T-helper 2 cell treated with Interferon-gamma antibody and Interleukin-4, amounts not matched to agents 5 μg/mL and 100 μg/mL, for 36 hours (primary cell): ENCODE data around the gene B3GALNT1.
A peak's percentile ranks its signal among the peaks of the same experiment; 100 is the strongest.
"Not testable (repeated sequence)": the region's sequence is repeated elsewhere in the genome, so short reads cannot be mapped to it uniquely, and the experiment has no call there.

Source experiments
- DNase-seq: peaks from one replicate; pipeline ENCODE4 v3.0.0; 2021; ENCODE audit warnings: low spot score
- H3K27ac Mint-ChIP-seq: one replicate; pipeline ENCODE4 v1.8.0; 2021; ENCODE audit warnings: mild to moderate bottlenecking, mixed read lengths
- H3K27me3 Mint-ChIP-seq: one replicate; pipeline ENCODE4 v1.8.0; 2021; ENCODE audit warnings: low read depth, mixed read lengths
- H3K36me3 Mint-ChIP-seq: one replicate; pipeline ENCODE4 v1.8.0; 2021; ENCODE audit warnings: low read depth, mixed read lengths
- H3K4me1 Mint-ChIP-seq: one replicate; pipeline ENCODE4 v1.8.0; 2021; ENCODE audit warnings: low read depth, mixed read lengths
- H3K4me3 Mint-ChIP-seq: one replicate; pipeline ENCODE4 v1.8.0; 2022; ENCODE audit warnings: mild to moderate bottlenecking, moderate library complexity, mixed read lengths
- H3K9me3 Mint-ChIP-seq: one replicate; pipeline ENCODE4 v1.8.0; 2021; ENCODE audit warnings: mixed read lengths

Gene B3GALNT1

GRCh38 chr3:161069511-161070251, 35.5 kb downstream of the B3GALNT1 start:
- Mint-ChIP-seq H3K27me3 (peaks cover 11% of the 10 kb centered on the region), H3K27ac (no peak overlapping the region), H3K36me3 (peaks cover 1% of the 10 kb centered on the region), H3K4me1 (peaks cover 31% of the 10 kb centered on the region), H3K4me3 (no peak overlapping the region), H3K9me3 (no peaks in the 10 kb centered on the region)
- no peak for DNase-seq

- peaks cover 1% of the 10 kb centered on the region for H3K36me3 Mint-ChIP-seq
- H3K4me1 Mint-ChIP-seq: peaks cover 23% of the 10 kb centered on the region
- no peak for DNase-seq
- peaks cover 2% of the 10 kb centered on the region for H3K27me3 Mint-ChIP-seq
- H3K4me3 Mint-ChIP-seq: no peak overlapping the region
- no peaks in the 10 kb centered on the region for H3K9me3 Mint-ChIP-seq
- no peak overlapping the region for H3K27ac Mint-ChIP-seq
Measured at GRCh38 chr3:161067335-161067734, 37.8 kb downstream of the B3GALNT1 start.

GRCh38 chr3:161066930-161067329, 38.2 kb downstream of the B3GALNT1 start:
- peaks cover 2% of the 10 kb centered on the region for H3K27me3 Mint-ChIP-seq
- peaks cover 1% of the 10 kb centered on the region for H3K36me3 Mint-ChIP-seq
- no peak overlapping the region for H3K27ac Mint-ChIP-seq
- peaks cover 20% of the 10 kb centered on the region for H3K4me1 Mint-ChIP-seq
- H3K4me3 Mint-ChIP-seq: no peak overlapping the region
- H3K9me3 Mint-ChIP-seq: no peaks in the 10 kb centered on the region
- no peak for DNase-seq

- Mint-ChIP-seq H3K36me3 (no peaks in the 10 kb centered on the region), H3K9me3 (no peaks in the 10 kb centered on the region), H3K4me1 (peaks cover 6% of the 10 kb centered on the region), H3K27ac (no peak overlapping the region), H3K27me3 (peaks cover 9% of the 10 kb centered on the region), H3K4me3 (no peak overlapping the region)
- DNase-seq: no peak
Measured at GRCh38 chr3:161064413-161064812, 40.7 kb downstream of the B3GALNT1 start.

GRCh38 chr3:161054860-161055604, 50.1 kb downstream of the B3GALNT1 start:
- no peak for DNase-seq
- H3K27ac Mint-ChIP-seq: no peak overlapping the region
- H3K36me3 Mint-ChIP-seq: no peaks in the 10 kb centered on the region
- no peaks in the 10 kb centered on the region for H3K4me1 Mint-ChIP-seq
- H3K4me3 Mint-ChIP-seq: no peak overlapping the region
- H3K9me3 Mint-ChIP-seq: no peaks in the 10 kb centered on the region
- peaks cover under 1% of the 10 kb centered on the region for H3K27me3 Mint-ChIP-seq

- Mint-ChIP-seq H3K4me3 (no peak overlapping the region), H3K9me3 (no peaks in the 10 kb centered on the region)
Measured at GRCh38 chr3:161051856-161052255, 53.3 kb downstream of the B3GALNT1 start.

GRCh38 chr3:161050935-161051334, 54.2 kb downstream of the B3GALNT1 start:
- Mint-ChIP-seq H3K27ac (no peak overlapping the region), H3K4me3 (no peak overlapping the region), H3K9me3 (no peaks in the 10 kb centered on the region), H3K36me3 (no peaks in the 10 kb centered on the region), H3K27me3 (no peaks in the 10 kb centered on the region), H3K4me1 (no peaks in the 10 kb centered on the region)
- DNase-seq: no peak

More at GRCh38 chr3:161051856-161052255, 53.3 kb downstream of the B3GALNT1 start:
- Mint-ChIP-seq H3K4me1 (no peaks in the 10 kb centered on the region), H3K27me3 (no peaks in the 10 kb centered on the region), H3K36me3 (no peaks in the 10 kb centered on the region), H3K27ac (no peak overlapping the region)
- DNase-seq: no peak

- Mint-ChIP-seq H3K4me1 (no peaks in the 10 kb centered on the region), H3K4me3 (no peak overlapping the region), H3K27ac (no peak overlapping the region), H3K36me3 (no peaks in the 10 kb centered on the region), H3K9me3 (no peaks in the 10 kb centered on the region), H3K27me3 (no peaks in the 10 kb centered on the region)
- no peak for DNase-seq
Measured at GRCh38 chr3:161049683-161050248, 55.4 kb downstream of the B3GALNT1 start.

GRCh38 chr3:161043336-161044035, 61.7 kb downstream of the B3GALNT1 start:
- no peaks in the 10 kb centered on the region for H3K27me3 Mint-ChIP-seq
- H3K9me3 Mint-ChIP-seq: no peaks in the 10 kb centered on the region
- H3K27ac Mint-ChIP-seq: no peak overlapping the region
- no peaks in the 10 kb centered on the region for H3K36me3 Mint-ChIP-seq
- H3K4me1 Mint-ChIP-seq: no peaks in the 10 kb centered on the region
- no peak overlapping the region for H3K4me3 Mint-ChIP-seq
- no peak for DNase-seq

- no peaks in the 10 kb centered on the region for H3K36me3 Mint-ChIP-seq
Measured at GRCh38 chr3:161042023-161042501, 63.1 kb downstream of the B3GALNT1 start.

GRCh38 chr3:161038725-161039124, 66.4 kb downstream of the B3GALNT1 start:
- H3K4me3 Mint-ChIP-seq: no peak overlapping the region
- H3K9me3 Mint-ChIP-seq: no peaks in the 10 kb centered on the region
- DNase-seq: no peak
- H3K4me1 Mint-ChIP-seq: peaks cover 12% of the 10 kb centered on the region
- no peak overlapping the region for H3K27ac Mint-ChIP-seq
- no peaks in the 10 kb centered on the region for H3K27me3 Mint-ChIP-seq
- H3K36me3 Mint-ChIP-seq: peaks cover 1% of the 10 kb centered on the region

More at GRCh38 chr3:161042023-161042501, 63.1 kb downstream of the B3GALNT1 start:
- H3K27me3 Mint-ChIP-seq: no peaks in the 10 kb centered on the region
- H3K27ac Mint-ChIP-seq: no peak overlapping the region
- DNase-seq: no peak
- H3K4me1 Mint-ChIP-seq: no peaks in the 10 kb centered on the region
- H3K4me3 Mint-ChIP-seq: no peak overlapping the region
- H3K9me3 Mint-ChIP-seq: no peaks in the 10 kb centered on the region

- H3K27me3 Mint-ChIP-seq: no peaks in the 10 kb centered on the region
- H3K4me1 Mint-ChIP-seq: peaks cover 13% of the 10 kb centered on the region
- no peak for DNase-seq
- peaks cover 3% of the 10 kb centered on the region for H3K36me3 Mint-ChIP-seq
- no peak overlapping the region for H3K27ac Mint-ChIP-seq
- no peak overlapping the region for H3K4me3 Mint-ChIP-seq
- peaks cover 8% of the 10 kb centered on the region for H3K9me3 Mint-ChIP-seq
Measured at GRCh38 chr3:161035711-161036110, 69.4 kb downstream of the B3GALNT1 start.

- not testable (repeated sequence) for H3K36me3 Mint-ChIP-seq, H3K9me3 Mint-ChIP-seq, H3K27ac Mint-ChIP-seq, H3K27me3 Mint-ChIP-seq
- Mint-ChIP-seq H3K4me1 (peaks cover 13% of the 10 kb centered on the region), H3K4me3 (peak overlapping the region; percentile 43)
- peak; percentile 12 for DNase-seq
Measured at GRCh38 chr3:161034913-161035550, 70.1 kb downstream of the B3GALNT1 start.
